IMR-90 (cell line): ENCODE data around the gene RNF31.

Experiments
- BHLHE40 ChIP-seq: fragments of 150-350 bp; IDR thresholded peaks from 2 replicates; pipeline ENCODE4 v1.6.1; 2016; ENCODE audit warnings: mild to moderate bottlenecking, low read depth, low read length
- CEBPB ChIP-seq: IDR thresholded peaks from 2 replicates; pipeline ENCODE4 v1.6.1; 2012; ENCODE audit warnings: low read depth, low read length, improper control_type of control experiment
- CTCF ChIP-seq: conservative IDR thresholded peaks from 2 replicates; pipeline ENCODE4 v1.5.1; 2012; ENCODE audit warnings: mild to moderate bottlenecking, low read depth, low read length, improper control_type of control experiment
- FOS ChIP-seq: fragments of 150-350 bp; IDR thresholded peaks from 2 replicates; pipeline ENCODE4 v1.6.1; 2016; ENCODE audit warnings: low read depth, low read length
- MAFK ChIP-seq: IDR thresholded peaks from 2 replicates; pipeline ENCODE4 v1.6.1; 2012; ENCODE audit warnings: low read depth, low read length, improper control_type of control experiment
- MAZ ChIP-seq: IDR thresholded peaks from 2 replicates; pipeline ENCODE4 v1.6.1; 2012; ENCODE audit warnings: low read depth, mild to moderate bottlenecking, low read length, improper control_type of control experiment, moderate library complexity, borderline replicate concordance
- MXI1 ChIP-seq: IDR thresholded peaks from 2 replicates; pipeline ENCODE4 v1.6.1; 2012; ENCODE audit warnings: low read depth, mild to moderate bottlenecking, low read length, moderate library complexity, borderline replicate concordance
- NFE2L2 ChIP-seq: fragments of 150-350 bp; IDR thresholded peaks from 2 replicates; pipeline ENCODE4 v1.6.1; 2016; ENCODE audit warnings: low read depth, mild to moderate bottlenecking, low read length
- POLR2A ChIP-seq: IDR thresholded peaks from 2 replicates; pipeline ENCODE4 v1.6.1; 2012; ENCODE audit warnings: mild to moderate bottlenecking, low read depth, low read length
- RAD21 ChIP-seq: IDR thresholded peaks from 2 replicates; pipeline ENCODE4 v1.6.1; 2012; ENCODE audit warnings: low read length, improper control_type of control experiment
- RCOR1 ChIP-seq: IDR thresholded peaks from 2 replicates; pipeline ENCODE4 v1.6.1; 2012; ENCODE audit warnings: mild to moderate bottlenecking, low read length, improper control_type of control experiment; ENCODE audit not compliant: insufficient replicate concordance
- RFX5 ChIP-seq: IDR thresholded peaks from 2 replicates; pipeline ENCODE4 v1.8.0; 2012; ENCODE audit warnings: low read depth, mild to moderate bottlenecking, low read length, moderate library complexity
- SMC3 ChIP-seq: fragments of 150-350 bp; IDR thresholded peaks from 2 replicates; pipeline ENCODE4 v1.6.1; 2016; ENCODE audit warnings: low read depth, mild to moderate bottlenecking, antibody characterized with exemption, low read length, moderate library complexity
- TF ChIP-seq, protein P1 (sequence below): fragments of 150-350 bp; IDR thresholded peaks from 2 replicates; pipeline ENCODE4 v1.6.1; 2016; ENCODE audit warnings: low read depth, mild to moderate bottlenecking, low read length, moderate library complexity, borderline replicate concordance

GRCh38 chr14:24147761-24148428, 597 bp downstream of the RNF31 start:
- no peak for TF ChIP-seq CTCF
- TF ChIP-seq POLR2A, result no peak
- no peak for TF ChIP-seq MAZ
- TF ChIP-seq CEBPB, result no peak
- TF ChIP-seq SMC3, result no peak
- no peak for TF ChIP-seq BHLHE40
- no peak for TF ChIP-seq FOS
- no peak for TF ChIP-seq RCOR1
- no peak for TF ChIP-seq RAD21
- TF ChIP-seq, protein P1, sequence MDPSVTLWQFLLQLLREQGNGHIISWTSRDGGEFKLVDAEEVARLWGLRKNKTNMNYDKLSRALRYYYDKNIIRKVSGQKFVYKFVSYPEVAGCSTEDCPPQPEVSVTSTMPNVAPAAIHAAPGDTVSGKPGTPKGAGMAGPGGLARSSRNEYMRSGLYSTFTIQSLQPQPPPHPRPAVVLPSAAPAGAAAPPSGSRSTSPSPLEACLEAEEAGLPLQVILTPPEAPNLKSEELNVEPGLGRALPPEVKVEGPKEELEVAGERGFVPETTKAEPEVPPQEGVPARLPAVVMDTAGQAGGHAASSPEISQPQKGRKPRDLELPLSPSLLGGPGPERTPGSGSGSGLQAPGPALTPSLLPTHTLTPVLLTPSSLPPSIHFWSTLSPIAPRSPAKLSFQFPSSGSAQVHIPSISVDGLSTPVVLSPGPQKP, result no peak
- TF ChIP-seq MAFK, result no peak
- no peak for TF ChIP-seq MXI1
- no peak for TF ChIP-seq RFX5
- no peak for TF ChIP-seq NFE2L2
